NT2/D1 (cell line): ENCODE results near the gene MUSK.

Experiments
- SUZ12 ChIP-seq: IDR thresholded peaks from 2 replicates; pipeline ENCODE4 v1.6.1; 2011; ENCODE audit not compliant: insufficient read length, insufficient read depth; ENCODE audit errors: extremely low read depth
- YY1 ChIP-seq: IDR thresholded peaks from 2 replicates; pipeline ENCODE4 v1.6.1; 2011; ENCODE audit not compliant: insufficient read length, insufficient read depth
- ZNF274 ChIP-seq: IDR thresholded peaks from 2 replicates; pipeline ENCODE4 v1.6.1; 2011; ENCODE audit warnings: mild to moderate bottlenecking, low read depth, low read length

GRCh38 chr9:110752766-110753165, 84.2 kb downstream of the MUSK start:
- no peak for TF ChIP-seq ZNF274
- TF ChIP-seq YY1, result no peak
- TF ChIP-seq SUZ12, result no peak
